ENCODE data around the gene E2F8.

DNA sequence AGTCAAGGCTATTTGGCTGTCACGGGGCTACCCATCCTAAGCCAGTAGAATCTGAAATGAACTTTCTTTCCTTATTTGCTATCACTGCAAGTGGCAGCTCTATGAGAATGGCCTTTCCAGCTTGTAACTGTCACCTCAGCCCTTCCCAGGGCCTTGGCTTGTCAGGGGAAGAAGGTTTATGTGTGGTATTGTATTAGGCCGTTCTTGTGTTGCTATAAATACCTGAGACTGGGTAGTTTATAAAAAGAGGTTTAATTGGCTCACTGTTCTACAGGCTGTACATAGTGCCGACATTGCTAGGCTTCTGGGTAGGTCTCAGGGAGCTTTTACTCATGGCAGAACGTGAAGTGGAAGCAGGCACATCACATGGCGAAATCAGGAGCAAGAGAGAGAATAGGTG, 26.8 kb upstream of the E2F8 start:
- TF ChIP-seq CTCF (IDR thresholded peaks at IDR 0.05) = no peak
- no peak for TF ChIP-seq POLR2A (IDR thresholded peaks at IDR 0.05)

Measured in testis (tissue), 2 donors.